ENCODE measurements around the gene DEDD2. TPM values are rescaled to one million over a fixed set of nuclear protein-coding genes. Genes with fewer than 3 reads are reported as not detected.

The DEDD2 gene
- total RNA-seq, 6 donors from 2014 or later, result 38.6 to 154 (median 51.2) TPM

GRCh38 chr19:42170715-42171114, 46.8 kb downstream of the DEDD2 start:
- TF ChIP-seq EP300 (IDR thresholded peaks at IDR 0.05), result no peak
- no peak for TF ChIP-seq POLR2AphosphoS5 (IDR thresholded peaks at IDR 0.05)
- no peak for TF ChIP-seq POLR2A (IDR thresholded peaks at IDR 0.05)
- TF ChIP-seq, protein P1, sequence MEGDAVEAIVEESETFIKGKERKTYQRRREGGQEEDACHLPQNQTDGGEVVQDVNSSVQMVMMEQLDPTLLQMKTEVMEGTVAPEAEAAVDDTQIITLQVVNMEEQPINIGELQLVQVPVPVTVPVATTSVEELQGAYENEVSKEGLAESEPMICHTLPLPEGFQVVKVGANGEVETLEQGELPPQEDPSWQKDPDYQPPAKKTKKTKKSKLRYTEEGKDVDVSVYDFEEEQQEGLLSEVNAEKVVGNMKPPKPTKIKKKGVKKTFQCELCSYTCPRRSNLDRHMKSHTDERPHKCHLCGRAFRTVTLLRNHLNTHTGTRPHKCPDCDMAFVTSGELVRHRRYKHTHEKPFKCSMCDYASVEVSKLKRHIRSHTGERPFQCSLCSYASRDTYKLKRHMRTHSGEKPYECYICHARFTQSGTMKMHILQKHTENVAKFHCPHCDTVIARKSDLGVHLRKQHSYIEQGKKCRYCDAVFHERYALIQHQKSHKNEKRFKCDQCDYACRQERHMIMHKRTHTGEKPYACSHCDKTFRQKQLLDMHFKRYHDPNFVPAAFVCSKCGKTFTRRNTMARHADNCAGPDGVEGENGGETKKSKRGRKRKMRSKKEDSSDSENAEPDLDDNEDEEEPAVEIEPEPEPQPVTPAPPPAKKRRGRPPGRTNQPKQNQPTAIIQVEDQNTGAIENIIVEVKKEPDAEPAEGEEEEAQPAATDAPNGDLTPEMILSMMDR (IDR thresholded peaks at IDR 0.05), result no peak
- H3K4me1 ChIP-seq, result peaks cover 0 to 4% (median 2%) of the 10 kb centered on the region in 4 donors
- peaks cover 0 to 14% (median 4%) of the 10 kb centered on the region in 4 donors for H3K27me3 ChIP-seq
- H3K27ac ChIP-seq, result no peak overlapping the region
- H3K4me3 ChIP-seq, result no peak overlapping the region
- peak in 1 of 2 donors; percentile 50 for DNase-seq
- no peaks in the 10 kb centered on the region for H3K9me3 ChIP-seq
- no peak for ATAC-seq (ENCODE audit: low FRiP score in 2 of 2)
- H3K36me3 ChIP-seq, result no peaks in the 10 kb centered on the region
- 88 to 92% methylated on average over 14 to 16 of the region's 16 CpGs for WGBS, 2 donors

- DNase-seq, result no peak
- peaks cover 0 to 5% (median 0%) of the 10 kb centered on the region in 4 donors for H3K27me3 ChIP-seq
- 75 to 82% methylated on average over 19 of the region's 19 CpGs for WGBS, 2 donors
- TF ChIP-seq POLR2A (IDR thresholded peaks at IDR 0.05) (no peak), EP300 (IDR thresholded peaks at IDR 0.05) (no peak)
- TF ChIP-seq, protein P1 (IDR thresholded peaks at IDR 0.05), result no peak
- H3K4me3 ChIP-seq, result no peak overlapping the region
- H3K9me3 ChIP-seq, result no peaks in the 10 kb centered on the region
- no peak for ATAC-seq (ENCODE audit: low FRiP score in 2 of 2)
- no peak overlapping the region for H3K27ac ChIP-seq
- no peaks in the 10 kb centered on the region for H3K4me1 ChIP-seq
- no peaks in the 10 kb centered on the region for H3K36me3 ChIP-seq
Observed at GRCh38 chr19:42169486-42170413, 47.7 kb downstream of the DEDD2 start.

DNA sequence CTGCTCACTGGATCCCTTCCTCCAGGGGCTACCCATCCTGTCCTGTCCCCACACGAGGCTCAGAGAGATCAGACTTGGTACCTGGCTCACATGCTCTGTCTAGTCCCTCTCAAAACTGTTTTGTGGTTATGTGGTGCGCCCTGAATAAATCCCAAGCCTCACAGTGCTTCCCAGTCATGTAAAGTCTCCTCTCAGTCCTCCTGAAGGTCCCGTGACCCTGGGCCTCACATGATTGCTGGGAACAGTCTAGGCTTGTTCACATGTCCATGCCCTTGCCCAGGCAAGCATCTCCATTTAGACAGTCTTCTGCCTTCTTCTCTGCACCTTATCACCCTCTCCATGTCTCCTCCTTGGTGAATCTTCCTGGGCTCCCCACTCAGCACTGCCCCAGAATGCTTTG, 49.3 kb downstream of the DEDD2 start:
- Histone ChIP-seq H3K4me3 (no peak overlapping the region), H3K27me3 (no peaks in the 10 kb centered on the region), H3K9me3 (no peaks in the 10 kb centered on the region), H3K4me1 (no peaks in the 10 kb centered on the region), H3K27ac (no peak overlapping the region), H3K36me3 (no peaks in the 10 kb centered on the region)
- ATAC-seq (ENCODE audit: low FRiP score in 2 of 2) (no peak), DNase-seq (no peak)
- WGBS, 2 donors, result 63 to 76% methylated on average over 3 of the region's 3 CpGs
- TF ChIP-seq EP300 (IDR thresholded peaks at IDR 0.05) (no peak), POLR2A (IDR thresholded peaks at IDR 0.05) (no peak), POLR2AphosphoS5 (IDR thresholded peaks at IDR 0.05) (no peak)
- TF ChIP-seq, protein P1 (IDR thresholded peaks at IDR 0.05), result no peak

DNA sequence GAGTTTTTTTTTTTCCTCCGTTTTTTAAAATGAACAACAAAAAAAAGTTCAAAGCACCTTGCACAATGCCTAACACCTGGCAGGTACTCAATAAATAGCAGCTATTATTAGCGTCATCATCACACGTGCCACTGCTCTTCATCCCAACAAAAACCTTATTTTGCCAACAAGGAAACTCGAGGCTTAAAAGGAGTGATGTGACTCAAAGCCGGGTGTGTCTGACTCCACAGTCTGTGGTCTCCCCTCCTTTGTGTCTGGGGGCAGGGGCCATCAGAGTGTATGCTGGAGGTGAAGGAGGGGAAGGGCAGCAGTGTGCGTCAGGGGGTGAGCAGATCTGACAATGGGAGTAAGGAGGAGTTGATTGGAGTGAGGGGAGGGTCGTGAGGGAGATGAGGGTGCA, 51.2 kb downstream of the DEDD2 start:
- Histone ChIP-seq H3K36me3 (no peaks in the 10 kb centered on the region), H3K4me1 (no peaks in the 10 kb centered on the region)

More for the DNA sequence above, 51.2 kb downstream of the DEDD2 start:
- WGBS, 2 donors, result 60 to 65% methylated on average over 7 of the region's 7 CpGs
- ATAC-seq (ENCODE audit: low FRiP score in 2 of 2) (no peak), DNase-seq (no peak)
- Histone ChIP-seq H3K27ac (no peak overlapping the region), H3K27me3 (no peaks in the 10 kb centered on the region), H3K4me3 (no peak overlapping the region), H3K9me3 (no peaks in the 10 kb centered on the region)
- TF ChIP-seq EP300 (IDR thresholded peaks at IDR 0.05) (no peak), POLR2A (IDR thresholded peaks at IDR 0.05) (no peak), POLR2AphosphoS5 (IDR thresholded peaks at IDR 0.05) (no peak)
- TF ChIP-seq, protein P1 (IDR thresholded peaks at IDR 0.05), result no peak

Data from upper lobe of left lung (tissue), 6 donors.